HG03025 (cell line): Measurements from ENCODE around the gene RHBDL3.
"Not testable (repeated sequence)": the region's sequence is repeated elsewhere in the genome, so short reads cannot be mapped to it uniquely, and the experiment has no call there.

Source experiments
- ATAC-seq: cut with Tn5 transposase; IDR thresholded peaks from one replicate; pipeline ENCODE4 v1.9.1; 2021; ENCODE audit warnings: mild to moderate bottlenecking, moderate library complexity; ENCODE audit not compliant: unreplicated experiment, low FRiP score

Gene RHBDL3

GRCh38 chr17:32287804-32288511 is 22.3 kb downstream of the RHBDL3 start:
- ATAC-seq, result no peak

DNA sequence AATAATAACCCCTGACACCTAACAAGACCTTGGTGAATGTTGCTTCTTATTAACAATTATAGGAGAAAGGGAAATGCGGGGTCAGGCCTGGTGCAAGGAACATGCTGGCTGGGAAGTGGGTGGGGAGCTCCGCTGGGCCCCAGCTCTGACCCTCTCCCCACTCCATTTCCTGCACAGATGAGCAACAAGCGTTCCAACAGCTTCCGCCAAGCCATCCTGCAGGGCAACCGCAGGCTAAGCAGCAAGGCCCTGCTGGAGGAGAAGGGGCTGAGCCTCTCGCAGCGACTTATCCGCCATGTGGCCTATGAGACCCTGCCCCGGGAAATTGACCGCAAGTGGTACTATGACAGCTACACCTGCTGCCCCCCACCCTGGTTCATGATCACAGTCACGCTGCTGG is 23.0 kb downstream of the RHBDL3 start:
- no peak for ATAC-seq

DNA sequence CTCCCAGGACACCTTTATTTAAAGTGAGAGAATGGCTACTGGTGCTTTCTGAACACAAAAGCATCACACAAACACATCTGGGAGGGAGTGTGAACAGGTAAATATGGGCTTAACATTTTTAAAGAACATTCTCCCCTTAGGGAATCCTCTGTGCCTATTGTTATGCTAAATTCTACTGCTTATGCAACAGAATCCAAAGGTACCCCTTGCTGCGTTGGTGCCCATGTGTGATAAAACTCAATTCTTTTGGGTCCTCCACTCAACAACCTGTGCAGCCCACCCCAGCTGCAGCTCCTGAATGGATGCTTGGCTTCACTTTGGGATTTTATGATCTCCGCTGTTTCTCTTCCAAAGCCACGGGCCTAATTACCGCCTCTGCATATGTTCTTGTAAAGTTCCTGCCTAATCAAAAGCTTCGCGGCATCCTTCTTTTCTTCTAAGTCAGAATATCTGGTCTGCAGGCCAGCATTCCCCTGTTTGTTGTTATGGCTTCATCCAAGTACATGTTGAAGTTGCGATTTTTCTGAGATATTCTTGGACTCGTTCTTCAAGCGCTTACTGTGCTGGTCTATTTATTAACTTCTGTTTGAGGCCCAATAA is 23.9 kb downstream of the RHBDL3 start:
- no peak for ATAC-seq

DNA sequence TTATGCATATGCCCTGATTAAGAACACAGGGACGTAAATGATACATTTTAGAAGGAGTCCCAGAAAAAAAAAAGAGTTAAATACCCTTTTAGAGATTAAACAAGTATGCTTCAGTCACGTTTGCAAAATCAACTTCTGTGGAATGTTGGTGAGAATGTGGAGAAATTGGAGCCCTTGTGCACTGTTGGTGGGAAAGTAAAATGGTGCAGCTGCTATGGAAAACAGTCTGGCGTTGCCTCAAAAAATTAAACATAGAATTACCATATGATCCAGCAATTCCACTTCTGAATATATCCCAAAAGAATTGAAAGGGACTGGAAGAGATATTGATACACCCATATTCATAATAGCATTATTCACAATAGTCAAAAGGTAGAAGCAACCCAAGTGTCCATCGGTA is 26.5 kb downstream of the RHBDL3 start:
- no peak for ATAC-seq

GRCh38 chr17:32297424-32297823 is 31.8 kb downstream of the RHBDL3 start:
- no peak for ATAC-seq

DNA sequence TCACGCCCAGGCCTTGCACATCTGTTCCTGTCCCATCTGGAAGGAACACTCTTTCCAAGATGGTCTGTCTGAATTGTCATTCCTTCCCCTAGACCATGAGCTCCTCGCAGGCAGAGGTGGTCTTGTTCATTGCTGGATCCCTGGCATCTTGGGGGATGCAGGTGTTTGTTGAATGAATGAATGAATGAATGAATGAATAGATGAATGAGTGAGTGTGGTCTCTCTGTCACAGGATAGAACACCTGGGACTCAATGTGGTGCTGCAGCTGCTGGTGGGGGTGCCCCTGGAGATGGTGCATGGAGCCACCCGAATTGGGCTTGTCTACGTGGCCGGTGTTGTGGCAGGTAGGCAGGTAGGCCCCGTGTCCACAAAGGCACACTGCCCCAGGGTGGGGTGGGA is 32.2 kb downstream of the RHBDL3 start:
- ATAC-seq, result no peak

DNA sequence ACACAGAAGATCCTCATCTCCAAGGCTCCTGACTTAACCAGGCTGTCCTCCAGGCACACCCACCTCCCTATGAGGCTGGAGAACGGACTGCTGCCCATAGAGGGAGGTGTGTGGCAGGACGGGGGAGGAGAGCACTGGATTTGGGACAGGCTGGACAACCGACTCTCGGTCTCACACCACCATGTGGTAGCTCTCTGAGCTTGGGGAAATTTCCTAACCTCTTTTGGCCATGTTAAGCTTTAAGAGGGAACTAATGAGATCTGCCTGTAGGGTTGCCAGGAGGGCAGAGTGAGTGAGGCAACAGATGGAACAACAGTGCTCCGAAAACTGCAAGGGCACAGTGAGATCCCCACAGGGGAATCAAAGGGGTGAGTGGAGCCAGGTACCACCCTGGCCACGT is 32.7 kb downstream of the RHBDL3 start:
- ATAC-seq, result no peak

- no peak for ATAC-seq
Measured at GRCh38 chr17:32298721-32299579, 33.3 kb downstream of the RHBDL3 start.

- no peak for ATAC-seq
Measured at GRCh38 chr17:32299580-32300164, 34.0 kb downstream of the RHBDL3 start.

DNA sequence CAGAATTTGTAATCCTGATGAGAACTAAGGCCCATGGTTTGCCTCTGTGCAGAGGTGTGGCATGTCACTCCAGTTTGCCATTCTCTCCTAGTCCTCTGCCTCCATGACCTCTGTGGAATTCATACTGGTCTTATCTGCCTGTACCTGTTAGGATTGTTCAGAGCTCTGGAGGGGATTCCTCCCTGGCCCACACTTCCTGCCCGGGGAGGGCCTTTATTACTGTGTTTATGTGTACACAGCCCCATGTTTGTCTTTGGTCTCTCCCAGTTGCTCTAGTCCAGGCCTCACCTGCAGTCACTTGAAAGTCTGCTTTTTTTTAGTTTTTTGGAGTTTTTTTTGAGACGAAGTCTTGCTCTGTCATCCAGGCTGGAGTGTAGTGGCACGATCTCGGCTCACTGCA is 36.4 kb downstream of the RHBDL3 start:
- ATAC-seq, result no peak

GRCh38 chr17:32302860-32303649 is 37.4 kb downstream of the RHBDL3 start:
- no peak for ATAC-seq

GRCh38 chr17:32303781-32304288 is 38.2 kb downstream of the RHBDL3 start:
- no peak for ATAC-seq

GRCh38 chr17:32305049-32305448 is 39.4 kb downstream of the RHBDL3 start:
- no peak for ATAC-seq

DNA sequence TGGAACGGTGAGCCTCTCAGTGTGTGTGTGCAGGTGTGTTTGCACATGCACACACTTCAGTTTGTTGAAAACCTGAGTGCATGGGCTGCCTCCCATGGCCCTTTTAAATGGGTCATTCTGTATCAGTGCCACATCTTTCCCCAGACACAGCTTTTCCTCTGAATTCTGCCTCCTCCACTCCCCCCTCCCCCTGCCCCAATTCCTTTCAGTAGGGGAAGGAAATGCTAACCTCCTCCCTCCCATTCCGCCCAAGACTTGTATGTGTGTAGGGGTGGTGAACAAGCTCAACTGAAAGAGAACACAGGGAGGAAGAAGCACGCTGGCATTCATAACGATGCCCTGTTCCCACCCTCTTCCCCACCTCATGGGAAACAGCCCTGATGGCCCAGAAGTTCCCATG is 42.0 kb downstream of the RHBDL3 start:
- ATAC-seq, result no peak

DNA sequence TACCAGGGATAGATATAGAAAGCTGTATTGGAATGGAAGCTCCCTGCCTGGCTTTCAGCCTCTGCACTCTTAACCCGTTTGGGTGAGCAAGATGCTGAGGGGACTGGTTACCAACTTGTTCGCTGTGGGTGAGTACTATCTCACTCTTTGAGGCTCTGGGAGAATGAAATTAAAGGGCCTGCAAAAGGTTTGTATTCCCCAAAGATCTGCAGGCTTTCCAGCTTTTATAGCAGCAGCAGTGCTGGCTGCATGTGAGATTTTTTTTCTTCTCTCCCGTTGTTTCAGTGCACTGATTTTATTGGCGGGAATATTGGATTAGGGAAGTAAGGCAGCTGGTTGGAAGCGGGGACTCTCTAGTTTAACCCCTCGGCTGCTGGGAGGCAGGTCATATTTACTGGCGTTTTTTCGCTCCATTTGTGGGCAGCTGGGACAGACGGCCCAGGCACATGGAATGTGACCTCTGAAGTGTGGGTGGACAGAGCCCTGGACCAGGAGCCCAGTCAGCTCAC is 45.5 kb downstream of the RHBDL3 start:
- ATAC-seq, result no peak

GRCh38 chr17:32314636-32315035 is 49.0 kb downstream of the RHBDL3 start:
- no peak for ATAC-seq

GRCh38 chr17:32315171-32315570 is 49.5 kb downstream of the RHBDL3 start:
- no peak for ATAC-seq

- ATAC-seq, result not testable (repeated sequence)
Measured at GRCh38 chr17:32316653-32317052, 51.0 kb downstream of the RHBDL3 start.

- ATAC-seq, result no peak
Measured at GRCh38 chr17:32317353-32317752, 51.7 kb downstream of the RHBDL3 start.

DNA sequence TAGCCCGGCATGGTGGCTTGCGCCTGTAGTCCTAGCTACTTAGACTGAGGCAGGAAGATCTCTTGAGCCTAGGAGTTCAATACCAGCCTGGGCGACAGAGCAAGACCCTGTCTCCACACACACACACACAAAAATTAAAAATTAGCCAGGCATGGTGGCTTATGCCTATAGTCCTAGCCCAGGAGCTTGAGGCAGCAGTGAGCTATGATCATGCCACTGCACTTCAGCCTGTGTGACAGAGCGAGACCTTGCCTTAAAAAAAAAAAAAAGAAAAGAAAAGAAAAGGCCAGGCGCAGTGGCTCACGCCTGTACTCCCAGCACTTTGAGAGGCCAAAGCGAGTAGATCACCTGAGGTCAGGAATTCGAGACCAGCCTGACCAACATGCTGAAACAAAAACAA is 52.4 kb downstream of the RHBDL3 start:
- ATAC-seq, result no peak
